Pancreas (tissue), 10 donors: ENCODE measurements around the gene OSM. TPM values are rescaled to one million over a fixed set of nuclear protein-coding genes. Genes with fewer than 3 reads are reported as not detected.
"Not testable (repeated sequence)": the region's sequence is repeated elsewhere in the genome, so short reads cannot be mapped to it uniquely, and the experiment has no call there.

Experiments used
- ATAC-seq, 4 donors: fragments of 200-7000 bp; cut with Tn5 transposase; one replicate each; pipeline versions ENCODE4 v1.8.0 to v1.9.1; 2020; ENCODE audit warnings: mild to moderate bottlenecking in 4 of 4, moderate library complexity in 4 of 4
- DNase-seq, 6 donors: peaks; one replicate each; pipeline ENCODE4 v3.0.0-alpha.2; 2020
- FAIRE-seq: peaks from 2 replicates; lab custom pipeline; 2012; peaks lifted over from hg19 to GRCh38; lab: Jason Lieb, UNC
- H3K27ac ChIP-seq, 4 donors: fragments of 200-600 bp; sonication (generic); 1 replicate in 3 of 4; 2 replicates in 1 of 4; pipeline versions ENCODE4 v1.5.0 to v1.8.0; 2020
- H3K27me3 ChIP-seq, 4 donors: fragments of 200-600 bp; one replicate each; pipeline ENCODE4 v1.8.0; 2021
- H3K36me3 ChIP-seq, 3 donors: fragments of 200-600 bp; sonication (generic) in 1 of 3; one replicate each; pipeline versions ENCODE4 v1.5.0 to v1.8.0; 2020 to 2021
- H3K4me1 ChIP-seq, 3 donors: fragments of 200-600 bp; one replicate each; pipeline ENCODE4 v1.8.0; 2021
- H3K4me3 ChIP-seq, 4 donors: fragments of 200-600 bp; sonication (generic) in 2 of 4; one replicate each; pipeline versions ENCODE4 v1.5.0 to v1.8.0; 2020 to 2021
- H3K9me3 ChIP-seq, 4 donors: fragments of 200-600 bp; one replicate each; pipeline ENCODE4 v1.8.0; 2021
- CTCF ChIP-seq, 4 donors: fragments of 200-600 bp; sonication (generic) in 3 of 4; IDR thresholded peaks; one replicate each; pipeline versions ENCODE4 v1.5.0 to v1.8.0; 2021; ENCODE audit warnings: antibody characterized with exemption in 4 of 4
- WGBS, 2 donors: extraction: QIAGEN DNeasy Blood & Tissue Kit; methylation state at CpG; one replicate each; pipeline ENCODE4 v1.1.7; 2013; 5-methylcytosine and 5-hydroxymethylcytosine counted together
- intact Hi-C, 3 donors: fragments of 100-400 bp; cut with DNase I; formaldehyde crosslinking; loops; one replicate each; pipeline versions ENCODE4 v1.11.1 to v1.14.2; 2022
- polyA plus RNA-seq, 2 donors: library from polyadenylated mRNA; stranded (reverse); fragments of 200-250 nt; gene quantifications; one replicate each; pipeline ENCODE4 v1.2.3, GENCODE V29; 2013
- total RNA-seq, 6 donors: library from RNA; stranded (reverse); fragmentation: NEBNext Ultra II Directional in 4 of 6; extraction: Animal tissue kit (Norgen Biotek cat#: 25700) in 4 of 6; gene quantifications; one replicate each; pipeline versions ENCODE4 v1.2.1 to v1.2.4, GENCODE V29; 2021 to 2023
- donor health status: healthy with polysubstance abuse.
- donor health status: DM: no; HTN: no; CAD: no; lungs with moderate emphysema.
- donor health status: DM: no; HTN: no; CAD: no.
- donor health status: control.
- donor health status: control.
- donor health status: Bipolar disorder and iron deficiency.
- donor health status: DM: yes; HTN: yes; CAD: no.
- donor health status: DM: no; HTN: no; CAD: no.
- donor health status: DM: no; HTN: no; CAD: no.
- donor health status: DM: yes; HTN: yes; CAD: no.

The OSM gene
- total and polyA plus RNA-seq, 8 donors: 0.13 to 1.5 (median 0.26) TPM; not detected in 1

DNA sequence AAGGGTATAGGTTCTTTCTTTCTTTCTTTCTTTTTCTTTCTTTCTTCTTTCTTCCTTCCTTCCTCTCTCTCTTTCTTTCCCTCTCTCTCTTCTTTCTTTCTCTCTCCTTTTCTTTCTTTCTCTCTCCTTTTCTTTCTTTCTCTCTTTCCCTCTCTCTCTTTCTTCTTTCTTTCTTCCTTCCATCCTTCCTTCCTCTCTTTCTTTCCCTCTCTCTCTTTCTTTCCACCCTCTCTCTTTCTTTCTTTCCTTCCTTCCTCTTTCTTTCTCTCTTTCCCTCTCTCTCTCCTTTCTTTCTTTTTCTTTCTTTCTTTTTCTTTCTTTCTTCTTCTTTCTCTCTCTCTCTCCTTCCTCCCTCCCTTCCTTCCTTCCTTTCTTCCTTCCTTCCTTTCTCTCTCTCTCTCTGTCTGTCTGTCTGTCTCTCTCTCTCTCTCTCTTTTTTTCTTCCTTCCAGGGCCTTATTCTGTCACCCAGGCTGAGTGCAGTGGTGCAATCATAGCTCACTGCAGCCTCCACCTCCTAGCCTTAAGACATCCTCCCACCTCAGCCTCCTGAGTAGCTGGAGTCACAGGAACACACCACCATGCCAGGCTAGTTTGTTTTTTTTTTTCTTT is 46.9 kb downstream of the OSM start:
- FAIRE-seq (no peak), DNase-seq (no peak), ATAC-seq (no peak)
- no peak for TF ChIP-seq CTCF (IDR thresholded peaks at IDR 0.05)
- intact Hi-C loops: no loop called here
- Histone ChIP-seq H3K27ac (no peak overlapping the region), H3K9me3 (no peaks in the 10 kb centered on the region), H3K4me3 (no peak overlapping the region), H3K36me3 (no peaks in the 10 kb centered on the region), H3K27me3 (no peaks in the 10 kb centered on the region), H3K4me1 (no peaks in the 10 kb centered on the region)

GRCh38 chr22:30219049-30219654 is 47.5 kb downstream of the OSM start:
- Histone ChIP-seq H3K36me3 (no peaks in the 10 kb centered on the region), H3K4me1 (no peaks in the 10 kb centered on the region), H3K27ac (no peak overlapping the region), H3K9me3 (no peaks in the 10 kb centered on the region), H3K4me3 (no peak overlapping the region), H3K27me3 (no peaks in the 10 kb centered on the region)
- FAIRE-seq (no peak), ATAC-seq (no peak), DNase-seq (no peak)
- TF ChIP-seq CTCF (IDR thresholded peaks at IDR 0.05): no peak
- WGBS, 2 donors: 70 to 78% methylated on average over 8 of the region's 8 CpGs
- intact Hi-C loops: no loop called here

- intact Hi-C loops: no loop called here
- no peak overlapping the region for H3K27ac ChIP-seq
- TF ChIP-seq CTCF (IDR thresholded peaks at IDR 0.05): no peak
Measured at GRCh38 chr22:30217698-30218560, 48.7 kb downstream of the OSM start.

GRCh38 chr22:30216710-30217109 is 49.9 kb downstream of the OSM start:
- ATAC-seq (no peak), FAIRE-seq (no peak), DNase-seq (no peak)
- Histone ChIP-seq H3K27ac (no peak overlapping the region), H3K4me1 (peaks cover 0 to 5% (median 0%) of the 10 kb centered on the region in 3 donors), H3K9me3 (no peaks in the 10 kb centered on the region), H3K4me3 (no peak overlapping the region), H3K27me3 (no peaks in the 10 kb centered on the region), H3K36me3 (no peaks in the 10 kb centered on the region)
- intact Hi-C loops: no loop called here
- 70 to 83% methylated on average over 10 of the region's 10 CpGs for WGBS, 2 donors
- TF ChIP-seq CTCF (IDR thresholded peaks at IDR 0.05): no peak

More at GRCh38 chr22:30217698-30218560, 48.7 kb downstream of the OSM start:
- FAIRE-seq (no peak), ATAC-seq (no peak), DNase-seq (no peak)
- Histone ChIP-seq H3K9me3 (no peaks in the 10 kb centered on the region), H3K36me3 (no peaks in the 10 kb centered on the region), H3K27me3 (no peaks in the 10 kb centered on the region), H3K4me1 (peaks cover 0 to 4% (median 0%) of the 10 kb centered on the region in 3 donors), H3K4me3 (no peak overlapping the region)
- 84 to 89% methylated on average over 23 of the region's 23 CpGs for WGBS, 2 donors

GRCh38 chr22:30216272-30216671 is 50.4 kb downstream of the OSM start:
- ATAC-seq, intact Hi-C loops, H3K27me3 ChIP-seq, H3K4me3 ChIP-seq, H3K27ac ChIP-seq, DNase-seq, H3K36me3 ChIP-seq, H3K4me1 ChIP-seq, FAIRE-seq, H3K9me3 ChIP-seq: not testable (repeated sequence)
- WGBS, 2 donors: 90 to 95% methylated on average over 3 of the region's 3 CpGs
